ENCODE measurements around the gene SPEG.
A peak's percentile ranks its signal among the peaks of the same experiment; 100 is the strongest.

The SPEG gene

DNA sequence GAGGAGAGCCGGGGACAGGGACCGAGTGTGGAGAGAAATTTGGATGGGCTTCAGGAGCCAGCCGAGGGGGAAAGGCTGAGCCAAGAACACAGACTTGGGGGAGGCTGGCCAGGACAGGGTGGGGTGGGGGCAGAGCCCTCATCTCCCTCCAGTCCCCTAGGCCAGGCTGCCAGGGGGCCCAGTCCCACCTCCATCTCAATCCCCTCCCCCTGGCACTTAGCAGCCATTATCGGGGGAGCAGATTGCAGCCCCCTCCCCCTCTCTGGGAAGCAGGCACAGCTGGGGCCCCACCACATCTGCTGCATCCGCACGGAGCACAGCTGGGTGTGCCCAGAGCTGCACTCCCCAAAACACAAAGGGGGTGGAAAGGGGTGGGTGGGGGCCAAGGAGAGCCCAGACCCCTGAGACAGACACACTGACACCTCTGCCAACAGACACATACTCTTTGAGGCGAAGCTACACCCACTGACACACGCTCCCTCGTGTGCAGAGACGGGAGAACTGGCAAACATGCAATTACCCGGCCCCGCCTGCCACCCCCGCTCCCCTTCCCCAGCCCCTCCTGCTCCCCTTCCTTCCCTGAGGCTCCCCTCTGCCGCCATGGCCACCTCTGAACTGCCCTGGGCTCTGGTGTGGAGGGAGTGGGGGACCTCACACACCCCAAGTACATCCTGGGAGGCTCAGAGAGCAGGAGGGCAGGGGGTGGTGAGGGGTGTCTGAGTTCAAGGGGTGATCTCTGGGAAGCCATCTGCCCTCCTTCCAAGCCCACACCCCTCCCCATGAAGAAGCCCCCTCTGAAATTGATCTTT lies 74.5 kb downstream of the SPEG start:
- TF ChIP-seq ZFX (IDR thresholded peaks at IDR 0.05) (no peak), CTCF (conservative IDR thresholded peaks at IDR 0.05) (no peak)
- no peak overlapping the region for H3K27ac ChIP-seq

- TF ChIP-seq CTCF (conservative IDR thresholded peaks at IDR 0.05) (peak; percentile 79), ZFX (IDR thresholded peaks at IDR 0.05) (no peak)
- H3K27ac ChIP-seq, result no peak overlapping the region
Measured at GRCh38 chr2:219509780-219510511, 75.3 kb downstream of the SPEG start.

DNA sequence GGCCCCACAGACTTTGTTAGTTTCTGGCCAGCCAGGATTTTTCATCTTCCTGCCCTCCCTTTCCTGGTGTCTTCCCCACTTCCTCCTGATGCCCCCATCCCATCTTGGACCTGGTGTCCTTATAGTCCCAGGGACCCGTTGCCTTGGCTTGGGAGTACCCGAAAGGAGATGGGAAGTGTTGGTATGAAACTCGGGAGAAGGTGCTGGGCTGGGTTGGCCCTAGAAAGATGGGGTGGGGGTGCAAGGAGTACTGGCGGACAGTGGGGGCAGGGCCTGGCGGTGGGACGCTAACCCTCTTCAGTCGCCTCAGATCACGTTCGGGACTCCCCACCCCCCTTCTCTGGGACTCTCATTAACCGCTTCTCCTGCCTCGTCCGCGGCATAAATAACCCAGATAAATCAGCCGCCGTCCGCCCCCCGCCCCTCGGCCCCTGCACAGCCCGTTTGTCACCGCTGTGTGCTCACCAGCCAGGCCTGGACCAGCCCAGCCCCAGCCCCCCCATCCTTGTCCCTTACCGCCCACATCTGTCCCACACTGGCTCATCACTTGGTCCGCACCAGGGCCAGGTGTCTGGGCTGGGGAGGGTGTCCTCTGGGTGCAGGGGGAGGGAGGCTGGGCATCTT lies 76.0 kb downstream of the SPEG start:
- H3K27ac ChIP-seq, result no peak overlapping the region
- TF ChIP-seq ZFX (IDR thresholded peaks at IDR 0.05), result no peak
- no peak for TF ChIP-seq CTCF (conservative IDR thresholded peaks at IDR 0.05)

DNA sequence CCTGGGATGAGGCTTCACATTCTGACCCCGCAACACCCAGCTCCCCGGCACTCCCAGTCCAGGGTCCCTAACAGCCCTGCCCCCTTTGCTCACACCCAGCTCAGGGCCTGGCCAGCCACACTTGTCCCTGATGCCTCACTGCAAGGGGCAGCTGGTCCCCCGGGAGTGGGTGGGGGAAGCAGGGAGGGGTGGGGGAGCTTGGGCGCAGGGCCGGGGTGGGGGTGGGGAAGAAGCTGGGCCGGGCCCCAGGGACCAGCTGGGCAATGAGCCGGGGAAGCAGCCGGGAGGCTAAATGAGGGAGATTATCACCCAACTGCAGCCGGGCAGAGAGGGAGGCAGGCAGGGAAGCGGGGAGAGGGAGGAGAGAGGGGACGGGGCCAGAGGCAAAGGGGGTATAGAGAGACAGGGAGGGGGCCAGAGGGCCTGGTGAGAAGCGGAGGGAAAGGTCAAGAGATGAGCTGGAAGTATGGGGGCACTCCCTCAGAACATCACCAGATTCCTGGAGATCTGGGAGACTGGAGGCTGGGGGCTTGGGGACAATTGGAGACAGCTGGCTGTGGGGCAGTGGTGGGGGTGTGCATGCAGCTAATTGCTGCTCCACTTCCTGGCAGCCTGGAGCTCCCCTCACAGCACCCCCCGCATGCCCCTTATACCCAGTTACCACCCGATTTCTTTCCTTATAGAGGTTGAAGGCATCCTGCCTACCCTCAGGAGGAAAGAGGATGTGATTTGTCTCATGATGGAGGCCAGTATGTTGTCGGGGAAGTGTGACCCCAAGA lies 77.1 kb downstream of the SPEG start:
- TF ChIP-seq ZFX (IDR thresholded peaks at IDR 0.05) (no peak), CTCF (conservative IDR thresholded peaks at IDR 0.05) (no peak)
- no peak overlapping the region for H3K27ac ChIP-seq

DNA sequence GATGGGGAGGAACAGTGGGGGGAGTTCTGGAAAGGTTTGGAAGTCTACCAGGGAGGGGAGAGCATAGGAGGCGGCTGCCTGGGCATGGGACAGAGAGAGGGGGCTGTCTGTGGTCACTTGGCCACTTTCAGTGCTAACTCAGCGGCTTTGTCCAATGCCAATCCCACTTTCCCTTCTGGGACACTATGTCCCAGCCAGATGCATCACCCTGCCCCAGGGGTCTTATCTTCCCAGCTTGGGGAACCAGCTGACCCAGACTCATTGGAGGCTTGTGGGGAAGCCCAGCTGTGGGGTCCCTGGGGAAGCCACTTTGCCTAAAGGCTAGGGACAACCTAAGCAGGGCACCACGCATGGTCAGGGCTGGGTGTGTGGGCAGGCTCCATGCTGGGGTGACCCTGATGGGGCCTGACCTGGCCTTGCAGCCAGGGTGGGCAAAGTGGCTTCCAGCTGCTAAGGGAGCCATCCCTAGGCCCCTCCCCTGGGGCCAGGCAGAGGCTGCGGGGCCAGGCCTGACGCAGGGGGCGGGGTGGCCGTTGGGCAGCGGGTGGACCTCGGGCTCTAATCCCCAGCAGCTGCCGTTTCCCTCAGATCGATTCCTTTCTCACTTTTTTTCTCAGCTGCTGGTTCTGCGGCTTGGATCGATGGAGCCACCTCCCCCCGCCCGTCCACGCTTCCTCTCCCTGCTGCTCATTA lies 78.0 kb downstream of the SPEG start:
- no peak overlapping the region for H3K27ac ChIP-seq
- TF ChIP-seq CTCF (conservative IDR thresholded peaks at IDR 0.05) (no peak), ZFX (IDR thresholded peaks at IDR 0.05) (no peak)

- TF ChIP-seq ZFX (IDR thresholded peaks at IDR 0.05), result no peak
- TF ChIP-seq CTCF (conservative IDR thresholded peaks at IDR 0.05), result no peak
- no peak overlapping the region for H3K27ac ChIP-seq
Measured at GRCh38 chr2:219513787-219514186, 79.1 kb downstream of the SPEG start.

All from C4-2B (cell line).